Kidney tubule cell (primary cell): ENCODE data around the gene SPART.
"Not testable (repeated sequence)": the region's sequence is repeated elsewhere in the genome, so short reads cannot be mapped to it uniquely, and the experiment has no call there.

Source experiments
- DNase-seq: peaks from one replicate; pipeline ENCODE4 v3.0.0-alpha.2; 2018; ENCODE audit warnings: low spot score

SPART gene

DNA sequence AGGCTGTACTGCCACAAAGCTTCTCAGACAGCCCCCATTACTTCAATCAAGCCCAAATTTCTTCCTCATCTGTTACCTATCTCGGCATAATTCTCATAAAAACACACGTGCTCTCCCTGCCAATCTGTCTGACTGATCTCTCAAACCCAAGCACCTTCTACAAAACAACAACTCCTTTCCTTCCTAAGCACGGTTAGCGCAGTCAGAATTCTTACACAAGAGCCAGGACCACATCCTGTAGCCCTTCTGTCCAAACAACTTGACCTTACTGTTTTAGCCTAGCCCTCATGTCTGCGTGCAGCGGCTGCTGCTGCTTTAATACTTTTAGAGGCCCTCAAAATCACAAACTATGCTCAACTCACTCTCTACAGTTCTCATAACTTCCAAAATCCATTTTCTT, 26.4 kb downstream of the SPART start:
- not testable (repeated sequence) for DNase-seq

DNA sequence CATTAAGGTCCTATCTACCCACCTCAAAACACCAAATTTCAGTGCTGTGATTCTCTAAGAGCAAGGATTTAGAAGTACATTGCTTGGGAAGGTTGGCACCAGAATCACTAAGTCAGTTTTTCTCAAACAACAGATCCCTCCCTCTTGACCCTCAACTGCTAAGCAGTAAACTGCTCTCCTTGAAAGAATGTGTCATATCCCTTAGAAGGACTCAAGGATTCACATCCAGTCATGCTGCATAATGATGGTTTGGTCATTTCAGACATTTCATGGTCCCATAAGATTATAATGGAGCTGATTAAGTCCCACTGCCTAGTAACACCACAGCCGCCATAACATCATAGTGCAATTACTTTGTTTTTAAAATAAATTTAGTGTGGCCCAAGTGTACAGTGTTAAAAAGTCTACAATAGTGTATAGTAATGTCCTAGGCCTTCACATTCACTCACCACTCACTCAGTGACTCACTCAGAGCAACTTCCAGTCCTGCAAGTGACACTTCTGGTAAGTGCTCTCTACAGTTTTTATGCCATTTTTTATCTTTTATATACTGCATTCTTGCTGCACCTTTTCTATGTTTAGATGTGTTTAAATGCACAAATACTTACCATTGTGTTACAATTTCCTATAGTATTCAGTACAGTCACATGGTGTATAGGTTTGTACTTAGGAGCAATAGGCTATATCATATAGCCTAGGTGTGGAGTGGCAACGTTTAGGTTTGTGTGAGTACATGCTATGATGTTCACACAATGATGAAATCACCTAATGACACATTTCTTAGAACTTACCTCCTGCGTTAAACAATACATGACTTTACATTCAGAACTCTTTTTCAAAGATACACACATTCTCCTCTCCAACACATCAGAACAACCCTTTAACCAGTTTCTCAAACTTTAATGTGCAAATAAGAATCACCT, 32.9 kb downstream of the SPART start:
- peak; percentile 33 for DNase-seq

DNA sequence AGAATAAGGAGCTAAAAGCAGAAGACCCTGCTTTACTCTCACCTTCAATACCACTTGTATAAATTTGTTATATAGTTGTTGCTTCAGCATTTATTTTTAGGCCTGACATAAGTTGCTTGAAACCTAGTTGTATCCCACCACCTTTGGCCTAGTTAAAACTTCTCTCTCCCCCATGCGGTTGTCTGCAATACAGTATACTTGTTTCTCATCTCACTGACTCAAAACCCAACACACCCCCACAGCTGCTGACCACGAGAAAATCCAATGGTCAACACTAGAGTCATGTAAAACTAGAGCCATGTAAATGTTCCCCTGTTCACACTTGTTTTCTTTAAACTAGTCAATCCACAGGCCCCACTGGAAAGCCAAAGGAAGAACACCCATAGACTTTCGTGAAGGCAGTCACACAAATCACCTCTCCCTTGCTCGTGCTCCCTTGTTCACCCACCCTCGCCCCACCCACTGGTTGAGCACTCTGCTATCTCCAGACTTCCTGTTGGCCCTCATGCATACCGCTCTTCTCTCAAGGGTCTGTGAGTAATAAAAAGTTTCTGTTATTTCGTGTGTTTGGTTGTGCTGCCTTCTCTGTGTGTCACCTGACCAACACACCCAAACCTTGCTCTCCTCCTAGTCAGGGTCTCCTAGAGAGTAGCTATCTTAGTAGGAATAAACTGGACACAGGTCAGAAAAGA, 35.6 kb downstream of the SPART start:
- no peak for DNase-seq

DNA sequence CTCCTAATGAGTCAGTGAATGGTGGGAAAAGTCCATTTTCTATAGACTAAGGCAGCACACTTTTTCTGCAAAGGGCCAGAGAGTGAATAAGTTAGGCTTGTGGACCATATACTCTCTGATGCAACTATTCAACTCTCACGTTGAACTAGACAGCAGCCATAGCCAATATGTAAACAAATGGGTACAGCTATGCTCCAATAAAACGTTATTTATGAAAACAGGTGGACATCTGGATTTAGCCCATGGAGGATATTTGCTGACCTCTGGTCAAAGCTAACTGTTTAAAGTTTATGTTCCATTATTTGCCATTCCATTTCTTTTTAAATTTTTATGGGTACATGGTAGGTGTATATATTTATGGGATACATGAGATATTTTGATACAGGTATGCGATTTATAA, 43.9 kb downstream of the SPART start:
- no peak for DNase-seq

DNA sequence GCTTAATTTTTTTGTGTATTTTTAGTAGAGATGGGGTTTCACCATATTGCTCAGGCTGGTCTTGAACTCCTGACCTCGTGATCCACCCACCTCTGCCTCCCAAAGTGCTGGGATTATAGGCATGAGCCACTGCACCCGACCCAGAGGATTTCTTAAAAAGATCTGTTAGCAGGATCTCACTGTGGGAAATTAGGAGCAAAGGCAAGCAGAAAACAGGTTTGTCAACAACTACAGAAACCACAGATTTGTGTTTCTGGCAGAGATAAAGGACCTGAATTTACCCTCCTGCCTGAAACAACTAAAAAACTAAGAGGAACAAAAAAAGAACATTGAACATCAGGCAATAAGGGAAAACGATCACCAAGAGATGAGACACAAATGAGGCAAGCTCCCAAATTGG, 46.7 kb downstream of the SPART start:
- not testable (repeated sequence) for DNase-seq

DNA sequence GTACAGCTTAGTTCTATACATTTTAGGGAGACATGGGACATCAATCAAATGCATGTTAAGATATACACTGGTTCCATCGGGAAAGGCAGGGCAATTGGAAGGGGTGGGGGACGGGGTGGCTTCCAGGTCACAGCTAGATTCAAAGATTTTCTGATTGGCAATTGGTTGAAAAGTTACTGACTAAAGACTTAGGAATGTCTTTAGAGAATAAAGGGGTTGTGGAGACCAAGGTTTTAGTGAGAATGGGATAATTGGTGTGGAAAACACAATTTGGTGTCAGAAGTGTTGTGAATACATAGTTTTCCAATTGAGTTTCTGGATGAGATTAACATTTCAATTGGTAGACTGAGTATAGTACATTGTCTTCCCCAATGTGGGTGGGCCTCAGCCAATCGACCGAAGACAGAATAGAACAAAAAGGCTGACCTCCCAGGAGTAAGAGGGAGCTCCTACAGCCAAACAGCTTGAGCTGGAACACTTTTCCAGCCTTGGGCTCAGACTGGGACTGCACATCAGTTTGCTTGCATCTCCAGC, 47.6 kb downstream of the SPART start:
- DNase-seq = peak; percentile 6

DNA sequence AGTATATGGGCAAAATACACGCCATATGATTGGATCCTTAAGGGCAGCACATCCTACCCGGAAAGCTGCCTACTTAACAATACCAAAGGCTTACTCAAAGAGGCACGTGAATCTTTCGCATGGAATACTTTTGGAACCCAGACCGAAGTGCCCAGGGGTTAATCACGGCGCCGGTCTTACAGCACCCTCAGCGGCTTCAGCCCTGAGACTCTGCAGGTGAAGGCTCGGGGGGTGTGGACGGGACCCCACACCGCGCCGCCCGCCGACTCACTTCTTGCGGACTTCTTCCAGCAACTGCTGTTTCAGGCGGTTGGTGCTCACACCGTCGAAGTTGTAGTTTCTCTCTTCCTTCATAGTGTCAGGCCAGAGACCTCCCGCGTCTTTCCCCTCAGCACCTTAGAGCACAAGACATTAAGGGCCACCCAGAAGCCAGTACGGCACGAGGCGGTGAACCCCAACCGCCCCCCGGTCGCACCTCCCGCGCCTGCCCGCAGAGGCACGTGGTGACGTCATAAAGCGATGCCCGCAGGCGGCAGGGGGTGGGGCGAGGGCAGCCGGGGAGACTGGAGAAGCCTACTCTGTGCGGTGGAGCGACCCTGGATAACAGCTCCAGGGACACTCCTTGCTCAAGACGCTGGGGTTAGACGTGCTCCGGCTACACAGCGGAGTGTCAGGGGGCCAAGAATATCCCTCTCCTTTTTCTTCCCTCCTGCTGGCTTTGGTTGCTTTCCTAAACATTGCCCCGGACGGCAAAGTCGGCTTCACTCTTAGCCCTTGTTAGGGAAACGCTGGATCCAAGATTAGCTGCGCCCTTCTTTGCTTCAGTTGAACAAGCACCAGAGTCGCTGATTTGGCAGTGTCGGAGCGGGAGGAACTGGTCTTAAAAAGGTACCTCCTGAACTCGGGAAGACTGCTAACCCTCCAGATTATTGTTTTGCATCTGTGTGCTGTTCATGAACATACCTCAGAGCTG, 48.5 kb downstream of the SPART start, which contains the start of gene CCDC169:
Gene CCDC169, minus strand, starts transcription at position 449 of the 973 bp plus-strand sequence. Its CDS starts 95 bp downstream, at position 354.
- DNase-seq = peak; percentile 70

DNA sequence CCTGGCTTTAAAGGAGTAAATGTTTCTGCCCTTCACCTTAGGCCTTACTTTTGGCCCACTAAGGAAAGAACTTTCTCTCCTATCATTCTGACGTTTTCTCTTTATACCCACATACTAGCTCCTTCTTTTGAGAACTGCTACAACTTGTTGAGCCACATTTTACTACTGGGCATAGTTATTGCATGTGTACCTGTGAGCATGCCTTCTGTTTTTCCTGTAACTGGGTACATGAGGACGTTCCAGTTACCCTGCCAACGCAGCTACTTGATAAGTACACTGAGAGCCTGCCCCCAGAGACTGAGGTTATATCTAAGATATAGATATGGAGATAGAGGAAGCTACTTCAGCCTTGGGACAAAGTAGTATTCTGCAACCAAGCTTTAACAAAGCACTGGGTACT, 52.1 kb downstream of the SPART start:
- no peak for DNase-seq

DNA sequence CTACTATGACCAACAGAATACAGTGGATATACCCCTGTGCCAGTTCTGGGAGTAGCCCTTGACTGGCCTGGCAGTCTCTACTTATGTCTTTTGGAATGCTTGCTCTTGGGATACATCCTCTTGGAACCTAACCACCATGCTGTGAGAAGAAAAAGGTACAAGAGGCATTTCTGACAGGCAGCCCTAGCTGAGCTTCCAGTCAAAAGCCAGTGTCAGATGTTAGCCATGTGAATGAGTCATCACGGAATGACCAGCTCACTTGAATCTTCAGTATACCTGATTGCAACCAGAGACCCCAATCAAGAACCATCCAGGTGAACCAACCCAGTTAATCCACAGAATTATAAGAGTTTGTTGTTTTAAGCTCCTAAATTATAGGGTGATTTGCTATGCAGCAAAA, 52.7 kb downstream of the SPART start:
- peak; percentile 27 for DNase-seq

DNA sequence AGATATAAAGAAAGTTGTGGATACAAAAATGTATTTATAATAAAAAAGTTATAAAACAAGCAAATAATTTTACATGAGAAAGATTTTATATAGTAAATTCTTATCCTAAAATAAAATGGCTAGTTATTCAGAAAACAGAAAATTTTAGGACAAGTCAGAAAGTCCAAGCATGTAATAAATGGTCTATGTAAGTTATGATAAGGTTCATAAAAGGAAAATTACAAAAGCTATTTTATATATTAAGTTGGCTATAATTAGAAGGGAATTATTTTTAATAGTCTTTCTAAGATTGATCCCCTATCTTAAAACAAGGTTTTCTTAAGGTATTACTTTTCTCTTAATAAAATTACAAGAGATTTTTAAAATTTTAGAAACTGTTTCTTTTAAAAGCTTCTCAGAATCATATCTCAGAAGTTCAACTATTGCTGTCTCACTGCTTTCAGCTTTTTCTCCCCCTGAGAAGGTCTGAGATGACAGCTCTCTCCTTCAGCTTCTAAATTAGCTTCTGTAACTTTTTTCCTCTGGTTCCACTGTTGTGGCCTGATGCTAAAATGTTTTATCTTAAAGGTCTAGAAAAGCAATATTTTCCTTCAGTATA, 57.3 kb downstream of the SPART start:
- no peak for DNase-seq

DNA sequence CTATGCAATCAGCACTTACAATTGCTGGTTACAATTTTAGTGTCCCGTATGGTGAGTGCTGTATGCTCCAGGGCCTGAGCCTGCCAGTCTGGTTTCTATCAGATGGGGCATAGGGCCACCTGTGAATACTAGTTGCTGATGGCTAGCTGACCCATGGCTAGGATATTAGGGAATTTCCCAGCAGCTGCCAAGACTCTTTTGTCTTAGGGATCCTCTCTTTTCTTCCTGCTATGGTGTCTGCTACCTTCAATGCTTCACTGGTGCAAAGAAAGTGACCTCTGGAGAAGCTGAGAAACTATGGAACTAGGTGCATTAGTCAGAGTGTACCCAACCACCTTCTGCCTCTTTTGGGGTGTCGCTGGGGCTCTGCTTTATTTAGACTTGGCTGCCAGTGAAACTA, 60.2 kb downstream of the SPART start:
- peak; percentile 69 for DNase-seq

DNA sequence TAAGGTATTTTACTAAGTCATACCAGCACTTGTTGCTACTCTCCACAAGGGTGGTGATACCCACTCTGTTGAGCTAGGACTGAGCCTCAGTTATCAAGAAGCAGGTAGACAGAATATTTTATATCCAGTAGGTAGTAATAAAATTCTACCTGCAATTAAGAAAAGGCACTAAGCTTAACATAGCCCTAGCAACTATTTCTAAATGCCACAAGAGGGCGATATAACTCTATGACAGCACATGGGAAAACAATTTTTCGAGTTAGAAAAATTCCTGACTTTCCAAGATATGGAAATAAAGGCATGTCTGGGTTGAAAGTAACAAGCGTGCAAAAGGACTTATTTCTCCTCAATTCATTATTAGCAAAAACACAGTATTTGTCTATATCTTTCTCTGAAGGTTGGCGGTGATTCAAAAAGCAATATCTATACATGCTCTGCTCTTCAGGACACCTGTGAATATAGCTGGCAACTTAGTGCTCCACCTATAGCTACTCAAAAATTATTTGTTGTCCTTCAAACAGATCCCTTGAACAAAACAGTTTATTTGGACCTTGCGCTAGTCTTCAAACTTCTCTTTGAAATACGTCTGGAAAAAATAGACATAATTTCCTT, 63.3 kb downstream of the SPART start:
- DNase-seq = peak; percentile 61

DNA sequence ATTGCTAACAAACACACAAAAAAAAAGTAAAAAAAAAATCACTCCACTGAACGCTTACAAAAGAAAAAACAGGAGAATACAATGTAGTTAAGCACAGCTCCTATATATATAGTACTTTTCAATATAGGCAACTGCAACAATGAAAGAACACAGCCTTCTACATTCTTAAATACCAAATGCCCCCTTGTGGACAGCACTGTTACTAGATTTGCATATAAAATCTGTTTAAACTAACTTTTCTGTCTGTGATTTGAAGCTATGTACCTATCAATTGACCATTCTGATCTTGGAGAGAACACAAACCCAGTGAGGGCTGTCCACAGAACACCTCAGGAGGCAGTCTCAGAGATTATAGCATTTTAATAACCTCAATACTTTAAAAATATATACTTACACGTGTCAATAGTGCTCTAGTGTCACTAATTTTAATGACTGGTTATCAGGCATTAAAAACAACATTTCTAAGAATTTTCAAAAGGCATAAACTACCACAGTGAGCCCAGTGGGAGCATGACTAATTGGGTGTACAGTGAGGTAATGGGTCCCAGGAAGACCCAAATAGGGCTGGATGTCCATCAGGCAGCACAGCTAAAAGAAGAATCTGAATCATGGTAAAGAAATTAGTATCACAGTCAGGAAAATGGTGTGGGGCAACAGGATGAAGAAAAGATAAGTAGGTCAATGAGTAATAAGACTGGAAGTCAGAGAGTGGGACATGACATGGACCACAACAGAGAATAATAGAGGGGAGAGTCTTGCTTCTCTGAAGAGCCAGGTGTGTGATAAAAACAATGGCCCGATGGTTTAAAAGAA, 70.8 kb downstream of the SPART start:
- peak; percentile 68 for DNase-seq

DNA sequence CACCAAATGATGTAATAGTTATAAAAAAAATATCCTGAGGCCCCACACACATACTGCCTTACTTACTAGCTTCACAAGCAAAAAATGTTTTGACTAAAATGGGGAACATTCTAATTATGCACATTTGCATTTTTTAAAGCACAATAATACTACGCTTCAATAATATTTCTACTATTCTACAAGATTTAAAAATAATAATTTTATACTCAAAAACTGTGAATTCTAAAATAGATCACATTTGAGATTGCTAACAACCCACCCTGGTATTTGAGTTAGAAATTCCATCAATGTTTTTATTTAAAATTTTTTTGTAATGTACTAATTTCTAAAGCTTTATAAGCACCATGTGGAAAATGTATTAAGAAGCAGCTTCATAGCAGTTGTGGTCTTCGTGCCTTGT, 72.8 kb downstream of the SPART start:
- no peak for DNase-seq

DNA sequence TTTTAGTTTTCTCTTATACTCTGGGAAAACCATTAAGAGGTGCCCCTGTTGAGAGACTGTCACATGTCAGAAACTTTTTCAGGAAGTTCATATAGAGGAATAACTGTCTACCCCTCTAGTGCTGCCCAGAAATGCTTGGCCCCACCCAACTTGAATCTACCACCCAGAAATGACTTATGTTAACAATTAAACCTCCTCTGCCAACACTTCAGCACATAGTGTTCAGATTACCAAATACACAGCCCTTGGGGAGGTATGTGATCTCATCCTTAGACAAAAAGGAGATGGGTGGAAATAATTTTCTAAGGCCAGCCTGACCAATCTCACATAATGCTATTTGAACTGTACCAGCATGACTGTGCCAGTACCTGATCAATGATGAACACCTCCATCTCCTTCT, 84.2 kb downstream of the SPART start:
- DNase-seq = peak; percentile 51

DNA sequence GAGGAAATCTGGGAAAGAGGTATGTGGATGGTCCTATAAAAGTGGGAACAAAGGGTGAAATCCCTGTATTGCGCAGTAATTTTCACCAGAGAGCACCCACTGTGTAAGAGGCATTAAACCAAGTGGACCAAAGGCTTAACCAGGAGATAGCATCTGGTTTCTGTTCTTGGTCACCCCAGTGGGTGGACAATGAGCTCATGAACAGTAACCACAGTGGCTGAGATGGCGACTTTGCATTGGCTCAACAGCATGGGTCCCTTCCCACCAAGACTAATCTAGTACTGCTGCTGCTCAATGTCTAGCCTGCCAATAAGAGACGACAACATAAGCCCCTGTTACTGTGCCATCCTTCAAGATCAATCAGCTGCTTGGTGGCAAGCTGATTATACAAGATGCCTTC, 85.2 kb downstream of the SPART start:
- DNase-seq = no peak

DNA sequence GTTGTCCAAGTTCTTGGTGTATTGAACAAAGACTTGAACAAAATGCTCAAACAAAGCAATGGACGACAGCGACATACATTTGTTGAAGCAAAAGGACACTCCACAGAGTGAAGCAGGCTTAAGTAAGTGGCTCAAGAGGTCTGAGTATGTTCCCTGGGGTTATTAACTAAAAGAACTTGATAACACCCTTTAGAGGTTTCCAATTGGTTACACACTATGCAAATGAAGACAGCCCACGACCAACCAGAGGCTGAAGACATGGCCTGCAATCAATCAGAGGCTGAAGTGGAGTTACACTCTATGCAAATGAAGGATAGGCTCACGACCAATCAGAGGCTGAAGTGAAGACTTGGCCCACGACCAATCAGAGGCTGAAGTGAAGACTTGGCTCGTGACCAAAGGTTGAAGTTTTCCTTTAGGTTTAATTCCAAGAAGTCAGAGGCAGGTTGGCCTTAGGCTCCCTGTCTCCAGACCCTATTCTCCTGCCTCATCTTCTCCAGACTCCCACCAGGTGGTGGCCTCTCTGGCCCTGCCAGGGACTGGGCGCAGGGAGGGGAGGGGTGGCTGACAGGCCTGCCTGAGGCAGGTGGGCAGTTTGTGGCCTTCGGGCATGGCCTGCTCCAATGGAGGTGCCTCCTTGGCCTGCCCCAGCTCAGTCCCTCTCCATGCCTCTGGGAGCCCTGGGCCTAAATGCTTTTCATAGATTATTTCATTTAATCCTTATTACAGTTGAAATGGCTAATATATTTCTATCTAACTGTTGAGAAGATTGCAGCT, 86.6 kb downstream of the SPART start:
- DNase-seq = no peak

DNA sequence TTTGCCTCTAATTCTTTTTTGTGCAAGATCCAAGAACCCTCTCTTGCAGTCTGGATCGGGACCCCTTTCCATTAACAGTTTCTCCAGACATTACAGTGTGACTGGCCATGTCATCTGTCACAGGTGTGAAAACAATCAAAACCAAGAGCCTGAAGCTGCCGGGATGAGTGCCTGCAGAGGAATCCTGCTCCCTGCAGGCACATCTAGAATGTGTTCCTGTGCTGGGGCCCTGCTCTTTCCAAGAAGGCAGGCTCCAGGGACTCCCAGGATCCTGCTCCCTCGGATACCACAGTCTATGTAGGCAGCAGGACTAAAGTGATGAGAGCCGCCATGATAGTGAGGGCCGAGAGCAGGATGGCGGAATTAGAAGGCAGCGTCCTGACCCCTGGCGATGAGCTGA, 87.4 kb downstream of the SPART start:
- DNase-seq = no peak
